Peyer's patch (tissue), 4 donors: ENCODE data around the gene LMF1. TPM values are rescaled to one million over a fixed set of nuclear protein-coding genes. Genes with fewer than 3 reads are reported as not detected.

ENCODE experiments used
- DNase-seq, 3 donors: peaks; one replicate each; pipeline ENCODE4 v3.0.0-alpha.2; 2017 to 2019
- H3K27ac ChIP-seq, 4 donors: fragments of 200-600 bp; sonication (generic); one replicate each; pipeline ENCODE4 v1.5.1; 2016 to 2019
- H3K27me3 ChIP-seq, 2 donors: fragments of 200-600 bp; sonication (generic); one replicate each; pipeline ENCODE4 v1.5.1; 2019
- H3K36me3 ChIP-seq, 3 donors: fragments of 200-600 bp; sonication (generic); one replicate each; pipeline ENCODE4 v1.5.1; 2016 to 2019
- H3K4me1 ChIP-seq, 4 donors: fragments of 200-600 bp; sonication (generic); one replicate each; pipeline ENCODE4 v1.5.1; 2016 to 2019
- H3K4me3 ChIP-seq, 4 donors: fragments of 200-600 bp; sonication (generic); 1 replicate in 3 of 4; 2 replicates in 1 of 4; pipeline ENCODE4 v1.5.1; 2016 to 2019; ENCODE audit warnings: mild to moderate bottlenecking in 1 of 4
- H3K9me3 ChIP-seq, 4 donors: fragments of 200-600 bp; sonication (generic); one replicate each; pipeline ENCODE4 v1.5.1; 2016 to 2019; ENCODE audit warnings: mild to moderate bottlenecking in 1 of 4
- POLR2A ChIP-seq, 2 donors: fragments of 450-650 bp; IDR thresholded peaks; one replicate each; pipeline ENCODE4 v1.5.1; 2017; ENCODE audit warnings: antibody characterized with exemption in 2 of 2, mild to moderate bottlenecking in 2 of 2, moderate library complexity in 2 of 2
- total RNA-seq, 4 donors: library from RNA; depleted of rRNA; stranded (reverse); fragments of >200 nt; gene quantifications; one replicate each; pipeline ENCODE4 v1.1.0, GENCODE V29; 2016
- TF ChIP-seq, protein P1 (sequence below), 6 experiments: fragments of 450-650 bp in 4 of 6; fragments of 200-600 bp in 2 of 6; sonication (generic) in 1 of 6; IDR thresholded peaks; one replicate each; pipeline ENCODE4 v1.5.1; 2017 to 2019; ENCODE audit warnings: antibody characterized with exemption in 6 of 6, mild to moderate bottlenecking in 3 of 6, moderate library complexity in 1 of 6

The LMF1 gene
- total RNA-seq, 4 donors from 2014 or later, result 16.3 to 85.4 (median 54.6) TPM

DNA sequence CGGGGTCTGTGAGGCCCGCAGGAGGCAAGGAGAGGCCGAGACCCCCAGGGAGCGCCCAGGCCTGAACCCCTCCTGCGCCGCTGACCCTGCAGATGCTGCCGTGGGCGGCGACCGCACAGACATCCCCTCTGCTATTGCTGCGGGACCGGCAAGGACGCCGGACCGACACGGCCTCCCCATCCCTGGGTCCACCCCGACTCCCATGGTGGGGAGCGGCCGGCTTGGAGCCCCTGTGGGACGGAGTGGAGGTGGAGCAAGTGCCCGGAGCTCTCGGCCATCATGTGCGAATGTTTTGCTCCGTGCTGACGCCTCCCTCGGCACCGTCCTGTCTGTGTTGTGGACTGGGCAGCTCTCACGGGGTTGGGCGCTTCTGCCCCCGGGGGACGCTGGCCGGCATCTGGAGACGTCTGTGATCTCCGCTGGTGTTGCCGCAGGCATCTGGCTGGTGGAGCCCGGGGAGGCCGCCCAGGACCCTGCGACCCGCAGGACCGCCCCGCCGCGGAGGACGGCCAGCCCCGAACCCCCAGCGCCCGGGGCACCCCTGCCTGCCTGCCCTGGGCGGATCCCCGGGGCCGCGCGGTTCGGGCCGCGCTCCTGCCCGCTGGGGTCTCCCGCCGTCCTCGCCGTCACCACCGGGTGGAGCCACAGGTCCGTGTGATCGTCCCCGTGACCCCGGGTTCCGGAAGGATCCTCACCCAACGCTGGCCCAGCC lies 157.4 kb downstream of the LMF1 start:
- Histone ChIP-seq H3K4me3 (peak overlapping the region in 1 of 4 donors; percentile 3), H3K36me3 (no peaks in the 10 kb centered on the region), H3K9me3 (no peaks in the 10 kb centered on the region), H3K4me1 (peaks cover 0 to 9% (median 4%) of the 10 kb centered on the region in 4 donors), H3K27me3 (peaks cover 0 to 10% of the 10 kb centered on the region in 2 donors), H3K27ac (no peak overlapping the region)
- DNase-seq, result peak in 2 of 3 donors; percentile 32 to 59
- no peak for TF ChIP-seq POLR2A (IDR thresholded peaks at IDR 0.05)
- TF ChIP-seq, protein P1, sequence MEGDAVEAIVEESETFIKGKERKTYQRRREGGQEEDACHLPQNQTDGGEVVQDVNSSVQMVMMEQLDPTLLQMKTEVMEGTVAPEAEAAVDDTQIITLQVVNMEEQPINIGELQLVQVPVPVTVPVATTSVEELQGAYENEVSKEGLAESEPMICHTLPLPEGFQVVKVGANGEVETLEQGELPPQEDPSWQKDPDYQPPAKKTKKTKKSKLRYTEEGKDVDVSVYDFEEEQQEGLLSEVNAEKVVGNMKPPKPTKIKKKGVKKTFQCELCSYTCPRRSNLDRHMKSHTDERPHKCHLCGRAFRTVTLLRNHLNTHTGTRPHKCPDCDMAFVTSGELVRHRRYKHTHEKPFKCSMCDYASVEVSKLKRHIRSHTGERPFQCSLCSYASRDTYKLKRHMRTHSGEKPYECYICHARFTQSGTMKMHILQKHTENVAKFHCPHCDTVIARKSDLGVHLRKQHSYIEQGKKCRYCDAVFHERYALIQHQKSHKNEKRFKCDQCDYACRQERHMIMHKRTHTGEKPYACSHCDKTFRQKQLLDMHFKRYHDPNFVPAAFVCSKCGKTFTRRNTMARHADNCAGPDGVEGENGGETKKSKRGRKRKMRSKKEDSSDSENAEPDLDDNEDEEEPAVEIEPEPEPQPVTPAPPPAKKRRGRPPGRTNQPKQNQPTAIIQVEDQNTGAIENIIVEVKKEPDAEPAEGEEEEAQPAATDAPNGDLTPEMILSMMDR (IDR thresholded peaks at IDR 0.05), result peak; percentile 7 to 58 (median 50)

DNA sequence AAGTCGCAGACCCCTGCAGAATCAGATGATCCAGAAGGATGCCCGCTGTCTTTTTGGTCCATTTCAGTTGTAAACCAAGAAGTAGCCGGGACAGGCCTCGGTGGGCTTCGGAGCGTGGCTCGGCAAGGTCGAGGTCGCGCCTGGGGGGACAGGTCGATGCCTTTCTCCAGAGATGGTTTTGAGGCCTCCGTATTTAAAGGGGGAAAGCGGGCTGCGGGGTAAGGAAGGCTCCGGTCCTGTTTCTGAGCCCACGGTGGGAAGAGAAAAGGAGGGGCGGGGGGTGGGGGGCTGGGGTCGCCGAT lies 162.7 kb downstream of the LMF1 start:
- no peak for DNase-seq

DNA sequence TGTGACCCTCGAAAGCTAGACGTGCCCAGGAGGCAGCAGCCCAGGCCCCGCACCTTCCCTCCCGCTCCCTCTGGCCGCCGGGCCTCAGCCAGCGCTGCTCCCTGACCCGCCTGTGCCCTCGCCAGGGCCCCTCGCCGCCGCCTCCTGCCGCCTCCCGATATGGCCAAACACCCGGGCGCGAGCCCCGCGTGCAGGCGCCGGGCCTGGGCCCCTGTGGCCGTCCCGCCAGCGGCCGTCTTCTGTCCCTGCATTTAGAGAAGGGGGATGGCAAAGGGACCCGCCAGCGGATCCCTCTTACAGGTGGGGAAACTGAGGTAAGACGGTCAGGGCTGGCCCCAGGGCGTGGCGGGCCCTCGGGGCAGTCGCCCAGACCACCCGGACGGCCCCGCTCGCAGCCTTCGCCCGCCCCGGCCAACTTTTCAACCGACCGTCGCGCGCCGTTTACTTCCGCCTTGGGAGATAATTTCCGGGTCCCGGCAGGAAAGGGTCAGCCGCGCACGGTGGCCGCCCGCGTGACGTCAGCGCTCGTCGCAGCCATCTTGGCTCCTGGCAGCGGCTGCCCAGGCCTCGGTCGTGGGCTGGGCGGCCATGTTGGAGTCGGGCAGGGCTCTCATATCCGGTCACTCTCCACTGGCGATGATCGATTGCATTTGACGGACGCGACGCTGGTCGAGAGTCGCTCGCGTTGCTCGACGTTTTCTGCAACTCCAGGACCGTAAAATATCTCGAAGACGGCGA lies 163.3 kb downstream of the LMF1 start:
- Histone ChIP-seq H3K36me3 (no peaks in the 10 kb centered on the region), H3K4me1 (peaks cover 0 to 6% (median 0%) of the 10 kb centered on the region in 4 donors), H3K9me3 (no peaks in the 10 kb centered on the region), H3K4me3 (peak overlapping the region; percentile 59 to 84 (median 82)), H3K27me3 (no peaks in the 10 kb centered on the region), H3K27ac (peak overlapping the region; percentile 91 to 96 (median 94))
- TF ChIP-seq, protein P1 (IDR thresholded peaks at IDR 0.05), result no peak
- peak; percentile 82 for TF ChIP-seq POLR2A (IDR thresholded peaks at IDR 0.05)
- DNase-seq, result peak; percentile 91 to 97 (median 94)

More for the DNA sequence above, 162.7 kb downstream of the LMF1 start:
- H3K27ac ChIP-seq, result peak overlapping the region; percentile 91 to 96 (median 94)
- peak overlapping the region; percentile 59 to 84 (median 82) for H3K4me3 ChIP-seq
- peaks cover 0 to 2% of the 10 kb centered on the region in 2 donors for H3K27me3 ChIP-seq
- peaks cover 0 to 6% (median 0%) of the 10 kb centered on the region in 4 donors for H3K4me1 ChIP-seq
- H3K36me3 ChIP-seq, result no peaks in the 10 kb centered on the region
- TF ChIP-seq, protein P1 (IDR thresholded peaks at IDR 0.05), result no peak
- no peak for TF ChIP-seq POLR2A (IDR thresholded peaks at IDR 0.05)
- no peaks in the 10 kb centered on the region for H3K9me3 ChIP-seq

DNA sequence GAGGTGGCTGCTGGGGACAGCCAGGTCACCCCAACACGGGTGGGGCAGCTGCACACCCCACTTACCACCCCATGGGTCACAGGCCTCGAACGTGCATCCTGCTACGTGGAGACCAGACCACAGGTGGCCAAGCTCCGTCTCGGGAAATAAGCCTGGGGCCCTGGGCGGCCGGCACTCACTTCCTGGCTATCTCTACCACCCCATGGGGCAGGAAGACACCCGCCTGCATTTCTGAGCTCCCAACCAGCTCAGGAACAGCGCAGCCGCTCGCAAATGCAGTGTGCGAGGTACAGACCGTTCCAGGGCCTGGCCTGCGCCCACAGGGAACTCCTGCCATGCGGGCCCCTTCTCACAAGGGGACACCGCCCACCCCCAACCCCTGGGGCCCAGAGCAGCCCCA lies 165.3 kb downstream of the LMF1 start:
- peaks cover 0 to 6% (median 0%) of the 10 kb centered on the region in 4 donors for H3K4me1 ChIP-seq
- no peak overlapping the region for H3K27ac ChIP-seq
- no peak for TF ChIP-seq POLR2A (IDR thresholded peaks at IDR 0.05)
- TF ChIP-seq, protein P1 (IDR thresholded peaks at IDR 0.05), result no peak
- H3K27me3 ChIP-seq, result peaks cover 0 to 13% of the 10 kb centered on the region in 2 donors
- no peak for DNase-seq
- no peaks in the 10 kb centered on the region for H3K9me3 ChIP-seq
- H3K36me3 ChIP-seq, result no peaks in the 10 kb centered on the region
- H3K4me3 ChIP-seq, result no peak overlapping the region

DNA sequence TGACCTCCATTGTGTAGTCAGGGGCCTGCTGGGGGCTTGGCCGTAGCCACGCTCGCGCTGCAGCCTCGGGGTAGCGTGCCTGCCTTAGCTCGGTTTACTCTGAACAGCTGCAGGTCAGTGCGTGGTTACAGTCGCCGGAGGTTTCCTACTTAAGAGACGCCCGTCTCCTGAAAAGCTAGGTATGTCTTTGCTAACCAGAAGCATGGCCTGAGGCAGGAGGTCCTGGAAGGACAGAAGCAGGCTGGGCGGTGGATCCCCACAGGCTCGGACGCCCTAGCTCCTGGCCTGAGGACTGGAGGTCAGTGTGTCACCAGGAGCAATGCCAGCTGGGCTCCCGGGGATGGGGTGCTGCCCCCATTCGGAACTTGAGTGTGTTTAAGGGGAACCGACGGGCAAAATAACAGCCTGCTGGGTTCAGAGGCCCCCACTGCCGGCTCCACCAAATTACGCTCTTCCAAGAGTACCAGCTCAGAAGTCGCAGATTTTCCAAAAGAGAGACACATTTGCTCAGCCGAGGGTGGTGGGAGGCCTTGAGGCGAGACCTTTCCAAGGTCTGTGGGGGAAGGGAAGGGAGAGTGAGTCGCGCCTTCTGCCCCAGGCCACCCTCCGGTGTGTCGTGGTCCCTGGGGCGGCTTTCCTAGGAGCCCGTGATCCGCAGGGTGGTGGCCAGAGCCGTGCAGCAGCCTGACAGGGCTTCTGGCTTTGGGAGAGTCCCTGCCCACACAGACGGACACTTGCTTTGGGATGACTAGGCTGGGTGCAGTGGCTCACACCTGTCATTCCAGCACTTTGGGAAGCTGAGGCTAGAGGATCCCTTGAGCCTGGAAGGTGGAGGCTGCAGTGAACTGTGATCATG lies 166.4 kb downstream of the LMF1 start:
- H3K36me3 ChIP-seq, result no peaks in the 10 kb centered on the region
- TF ChIP-seq, protein P1 (IDR thresholded peaks at IDR 0.05), result no peak
- TF ChIP-seq POLR2A (IDR thresholded peaks at IDR 0.05), result no peak
- H3K9me3 ChIP-seq, result no peaks in the 10 kb centered on the region
- H3K4me1 ChIP-seq, result peaks cover 0 to 6% (median 2%) of the 10 kb centered on the region in 4 donors
- no peak overlapping the region for H3K4me3 ChIP-seq
- peaks cover 0 to 21% of the 10 kb centered on the region in 2 donors for H3K27me3 ChIP-seq
- no peak overlapping the region for H3K27ac ChIP-seq
- DNase-seq, result no peak
